IMR-90 (cell line): Measurements from ENCODE around the gene CAPN7. TPM values are rescaled to one million over a fixed set of nuclear protein-coding genes. Genes with fewer than 3 reads are reported as not detected.

ENCODE experiments used
- ATAC-seq: fragments of 200-7000 bp; cut with Tn5 transposase; 2 replicates; pipeline ENCODE4 v1.9.1; 2020; ENCODE audit warnings: low read depth, mild to moderate bottlenecking, moderate library complexity
- BruUV-seq: library from RNA; stranded (reverse); fragments of 400-500 nt; replicated peaks from 2 replicates; lab custom pipeline; 2021; lab: Mats Ljungman, UMichigan
- CTCF ChIA-PET: fragments of 300-600 bp; formaldehyde crosslinking; extraction: SDS; loops from one replicate; lab custom pipeline; 2021; ENCODE audit warnings: antibody characterized with exemption; lab: Yijun Ruan, JAX
- POLR2A ChIA-PET: fragments of 300-600 bp; sonication (Branson Sonifier 250); formaldehyde crosslinking; loops from one replicate; lab custom pipeline; 2022; ENCODE audit warnings: antibody characterized with exemption; ENCODE audit not compliant: unreplicated experiment; lab: Charles Lee
- DNase-seq: peaks from one replicate; pipeline ENCODE4 v3.0.0; 2013
- H2AFZ ChIP-seq: replicated peaks from 2 replicates; pipeline ENCODE3; 2013; ENCODE audit warnings: low read length, mild to moderate bottlenecking; ENCODE audit not compliant: poor library complexity
- H2AK5ac ChIP-seq: 2 replicates; pipeline ENCODE4 v1.6.1; 2013; ENCODE audit warnings: low read depth, low read length, inconsistent platforms
- H2AK9ac ChIP-seq: replicated peaks from 2 replicates; pipeline ENCODE3; 2013; ENCODE audit warnings: mild to moderate bottlenecking, low read depth, low read length, moderate library complexity; ENCODE audit not compliant: poor library complexity
- H2BK120ac ChIP-seq: 2 replicates; pipeline ENCODE4 v1.6.1; 2013; ENCODE audit warnings: low read depth, low read length, inconsistent platforms
- H2BK15ac ChIP-seq: 3 replicates; pipeline ENCODE4 v1.6.1; 2013; ENCODE audit warnings: low read depth, low read length, inconsistent platforms
- H2BK20ac ChIP-seq: 2 replicates; pipeline ENCODE4 v1.6.1; 2013; ENCODE audit warnings: low read depth, mild to moderate bottlenecking, inconsistent platforms, low read length, moderate library complexity
- H2BK5ac ChIP-seq: 2 replicates; pipeline ENCODE4 v1.6.1; 2013; ENCODE audit warnings: mild to moderate bottlenecking, low read depth, low read length, inconsistent platforms; ENCODE audit not compliant: poor library complexity, severe bottlenecking
- H3K14ac ChIP-seq: replicated peaks from 2 replicates; pipeline ENCODE4 v1.6.1; 2013; ENCODE audit warnings: low read depth, low read length, inconsistent platforms
- H3K18ac ChIP-seq: 2 replicates; pipeline ENCODE4 v1.6.1; 2013; ENCODE audit warnings: low read depth, low read length, control low read depth
- H3K23ac ChIP-seq: 2 replicates; pipeline ENCODE4 v1.6.1; 2013; ENCODE audit warnings: low read depth, low read length, inconsistent platforms
- H3K27ac ChIP-seq: 2 replicates; pipeline ENCODE4 v1.5.1; 2013; ENCODE audit warnings: mild to moderate bottlenecking, control low read depth, low read length; ENCODE audit not compliant: insufficient read depth
- H3K27me3 ChIP-seq: 2 replicates; pipeline ENCODE4 v1.6.1; 2013; ENCODE audit warnings: low read length; ENCODE audit not compliant: control insufficient read depth, insufficient read depth
- H3K36me3 ChIP-seq: 2 replicates; pipeline ENCODE4 v1.6.1; 2013; ENCODE audit warnings: low read length, mixed read lengths; ENCODE audit not compliant: control insufficient read depth, insufficient read depth
- H3K4ac ChIP-seq: 2 replicates; pipeline ENCODE4 v1.6.1; 2013; ENCODE audit warnings: low read depth, low read length, inconsistent platforms
- H3K4me1 ChIP-seq: 2 replicates; pipeline ENCODE4 v1.6.1; 2013; ENCODE audit warnings: low read length, mixed read lengths; ENCODE audit not compliant: control insufficient read depth, insufficient read depth
- H3K4me2 ChIP-seq: 2 replicates; pipeline ENCODE4 v1.6.1; 2013; ENCODE audit warnings: low read depth, mild to moderate bottlenecking, control low read depth, low read length, moderate library complexity
- H3K4me3 ChIP-seq: 2 replicates; pipeline ENCODE4 v1.5.1; 2013; ENCODE audit warnings: low read depth, mild to moderate bottlenecking, control low read depth, low read length, moderate library complexity; ENCODE audit not compliant: insufficient read depth
- H3K56ac ChIP-seq: 2 replicates; pipeline ENCODE4 v1.6.1; 2013; ENCODE audit warnings: low read length, inconsistent platforms; ENCODE audit not compliant: insufficient read depth; ENCODE audit errors: extremely low read depth
- H3K79me1 ChIP-seq, 2 experiments: 2 replicates each; pipeline ENCODE4 v1.6.1; 2013; ENCODE audit warnings: low read length in 2 of 2, inconsistent platforms in 1 of 2, low read depth in 1 of 2
- H3K9ac ChIP-seq: 2 replicates; pipeline ENCODE4 v1.6.1; 2013; ENCODE audit warnings: low read depth, low read length, control low read depth
- H3K9me1 ChIP-seq: 2 replicates; pipeline ENCODE4 v1.6.1; 2013; ENCODE audit warnings: low read length, inconsistent platforms; ENCODE audit not compliant: insufficient read depth
- H3K9me3 ChIP-seq: 2 replicates; pipeline ENCODE4 v1.6.1; 2013; ENCODE audit warnings: low read length; ENCODE audit not compliant: control insufficient read depth, insufficient read depth
- H4K20me1 ChIP-seq: 2 replicates; pipeline ENCODE4 v1.6.1; 2013; ENCODE audit warnings: low read length, inconsistent platforms; ENCODE audit not compliant: insufficient read depth
- H4K5ac ChIP-seq: 2 replicates; pipeline ENCODE4 v1.6.1; 2013; ENCODE audit warnings: mild to moderate bottlenecking, low read depth, low read length, control low read depth
- H4K8ac ChIP-seq, 2 experiments: 2 replicates each; pipeline ENCODE4 v1.6.1; 2013; ENCODE audit warnings: low read depth in 2 of 2, low read length in 2 of 2, control low read depth in 1 of 2, inconsistent platforms in 1 of 2
- H4K91ac ChIP-seq: 2 replicates; pipeline ENCODE4 v1.6.1; 2013; ENCODE audit warnings: low read depth, low read length, inconsistent platforms; ENCODE audit not compliant: insufficient read depth
- BHLHE40 ChIP-seq: fragments of 150-350 bp; IDR thresholded peaks from 2 replicates; pipeline ENCODE4 v1.6.1; 2016; ENCODE audit warnings: mild to moderate bottlenecking, low read depth, low read length
- CHD1 ChIP-seq: IDR thresholded peaks from 2 replicates; pipeline ENCODE4 v1.6.1; 2012; ENCODE audit warnings: low read depth, low read length, improper control_type of control experiment
- MXI1 ChIP-seq: IDR thresholded peaks from 2 replicates; pipeline ENCODE4 v1.6.1; 2012; ENCODE audit warnings: low read depth, mild to moderate bottlenecking, low read length, moderate library complexity, borderline replicate concordance
- NFE2L2 ChIP-seq: fragments of 150-350 bp; IDR thresholded peaks from 2 replicates; pipeline ENCODE4 v1.6.1; 2016; ENCODE audit warnings: low read depth, mild to moderate bottlenecking, low read length
- POLR2A ChIP-seq: IDR thresholded peaks from 2 replicates; pipeline ENCODE4 v1.6.1; 2012; ENCODE audit warnings: mild to moderate bottlenecking, low read depth, low read length
- RCOR1 ChIP-seq: IDR thresholded peaks from 2 replicates; pipeline ENCODE4 v1.6.1; 2012; ENCODE audit warnings: mild to moderate bottlenecking, low read length, improper control_type of control experiment; ENCODE audit not compliant: insufficient replicate concordance
- WGBS, 2 experiments: methylation state at CpG; one replicate each; pipeline versions ENCODE4 v1.1.5 to v1.1.7; 2013; ENCODE audit warnings: missing lambda C conversion rate in 2 of 2; ENCODE audit not compliant: insufficient read length in 1 of 2; ENCODE audit errors: extremely low coverage in 2 of 2; 5-methylcytosine and 5-hydroxymethylcytosine counted together
- dilution Hi-C: fragments of 300-500 bp; cut with HindIII; formaldehyde crosslinking; loops from one replicate; pipeline ENCODE4 v1.14.3; 2018; ENCODE audit warnings: low sequenced_read_pairs; ENCODE audit not compliant: unreplicated experiment
- in situ Hi-C: fragments of 300-500 bp; cut with MboI; formaldehyde crosslinking; loops from 3 replicates; pipeline ENCODE4 v1.14.3; 2019; ENCODE audit warnings: low sequenced_read_pairs, inconsistent platforms, mixed read lengths
- intact Hi-C: fragments of 100-400 bp; cut with micrococcal nuclease; formaldehyde crosslinking; loops from 2 replicates; pipeline ENCODE4 v1.10.0; 2022
- polyA plus RNA-seq, 3 experiments: library from polyadenylated mRNA; depleted of rRNA; stranded (reverse); fragments of >200 nt; gene quantifications; 2 replicates each; pipeline ENCODE4 v1.2.3, GENCODE V29; 2012; ENCODE audit warnings: low replicate concordance in 1 of 3
- total RNA-seq: library from RNA; depleted of rRNA; stranded (reverse); fragments of >200 nt; gene quantifications from 2 replicates; pipeline ENCODE4 v1.2.3, GENCODE V29; 2012
- TF ChIP-seq, protein P1 (sequence below): conservative IDR thresholded peaks from 2 replicates; pipeline ENCODE4 v1.5.1; 2012; ENCODE audit warnings: mild to moderate bottlenecking, low read depth, low read length, improper control_type of control experiment
- TF ChIP-seq, protein P2 (sequence below): fragments of 150-350 bp; IDR thresholded peaks from 2 replicates; pipeline ENCODE4 v1.6.1; 2016; ENCODE audit warnings: low read depth, mild to moderate bottlenecking, low read length, moderate library complexity, borderline replicate concordance

Gene CAPN7
- total and polyA plus RNA-seq, 2 of the 4 experiments (the other 2 are of a cell fraction) = 14.5 to 21.3 TPM

GRCh38 chr3:15160662-15161061 lies 45.4 kb upstream of the CAPN7 start:
- in situ Hi-C loops = no loop called here
- Histone ChIP-seq H3K18ac (no peak overlapping the region), H3K14ac (no peak overlapping the region), H4K5ac (no peak overlapping the region), H2BK120ac (no peak overlapping the region), H2BK20ac (no peak overlapping the region), H3K56ac (no peak overlapping the region), H3K27ac (no peak overlapping the region), H4K91ac (no peak overlapping the region), H3K36me3 (no peaks in the 10 kb centered on the region), H3K79me1 (no peaks in the 10 kb centered on the region), H3K4me2 (no peak overlapping the region), H2AK5ac (no peak overlapping the region), H3K9me1 (no peaks in the 10 kb centered on the region), H3K9me3 (no peaks in the 10 kb centered on the region), H3K4me1 (no peaks in the 10 kb centered on the region), H3K27me3 (peaks cover 6% of the 10 kb centered on the region), H3K9ac (no peak overlapping the region), H3K4ac (no peak overlapping the region), H2AK9ac (no peak overlapping the region), H2AFZ (no peak overlapping the region), H4K20me1 (no peaks in the 10 kb centered on the region), H3K23ac (no peak overlapping the region), H2BK15ac (no peak overlapping the region), H4K8ac (no peak overlapping the region), H3K4me3 (no peak overlapping the region), H2BK5ac (no peak overlapping the region)
- ChIA-PET POLR2A (no interaction called here), CTCF (interaction anchor here (1.0 kb wide), 1 partner anchor 170 kb away, joined by 3 read pairs; no protein-coding TSS in a partner anchor)
- ATAC-seq (no peak), DNase-seq (no peak)
- no TSS peak for BruUV-seq
- no CpG with 5 or more reads among the region's 3 CpGs for WGBS, 2 experiments
- dilution Hi-C loops = no loop called here
- intact Hi-C loops = no loop called here
- no peak for TF ChIP-seq BHLHE40
- TF ChIP-seq POLR2A = no peak
- TF ChIP-seq RCOR1 = no peak
- no peak for TF ChIP-seq NFE2L2
- TF ChIP-seq, protein P1, sequence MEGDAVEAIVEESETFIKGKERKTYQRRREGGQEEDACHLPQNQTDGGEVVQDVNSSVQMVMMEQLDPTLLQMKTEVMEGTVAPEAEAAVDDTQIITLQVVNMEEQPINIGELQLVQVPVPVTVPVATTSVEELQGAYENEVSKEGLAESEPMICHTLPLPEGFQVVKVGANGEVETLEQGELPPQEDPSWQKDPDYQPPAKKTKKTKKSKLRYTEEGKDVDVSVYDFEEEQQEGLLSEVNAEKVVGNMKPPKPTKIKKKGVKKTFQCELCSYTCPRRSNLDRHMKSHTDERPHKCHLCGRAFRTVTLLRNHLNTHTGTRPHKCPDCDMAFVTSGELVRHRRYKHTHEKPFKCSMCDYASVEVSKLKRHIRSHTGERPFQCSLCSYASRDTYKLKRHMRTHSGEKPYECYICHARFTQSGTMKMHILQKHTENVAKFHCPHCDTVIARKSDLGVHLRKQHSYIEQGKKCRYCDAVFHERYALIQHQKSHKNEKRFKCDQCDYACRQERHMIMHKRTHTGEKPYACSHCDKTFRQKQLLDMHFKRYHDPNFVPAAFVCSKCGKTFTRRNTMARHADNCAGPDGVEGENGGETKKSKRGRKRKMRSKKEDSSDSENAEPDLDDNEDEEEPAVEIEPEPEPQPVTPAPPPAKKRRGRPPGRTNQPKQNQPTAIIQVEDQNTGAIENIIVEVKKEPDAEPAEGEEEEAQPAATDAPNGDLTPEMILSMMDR = no peak
- TF ChIP-seq, protein P2, sequence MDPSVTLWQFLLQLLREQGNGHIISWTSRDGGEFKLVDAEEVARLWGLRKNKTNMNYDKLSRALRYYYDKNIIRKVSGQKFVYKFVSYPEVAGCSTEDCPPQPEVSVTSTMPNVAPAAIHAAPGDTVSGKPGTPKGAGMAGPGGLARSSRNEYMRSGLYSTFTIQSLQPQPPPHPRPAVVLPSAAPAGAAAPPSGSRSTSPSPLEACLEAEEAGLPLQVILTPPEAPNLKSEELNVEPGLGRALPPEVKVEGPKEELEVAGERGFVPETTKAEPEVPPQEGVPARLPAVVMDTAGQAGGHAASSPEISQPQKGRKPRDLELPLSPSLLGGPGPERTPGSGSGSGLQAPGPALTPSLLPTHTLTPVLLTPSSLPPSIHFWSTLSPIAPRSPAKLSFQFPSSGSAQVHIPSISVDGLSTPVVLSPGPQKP = no peak
- no peak for TF ChIP-seq MXI1
- TF ChIP-seq CHD1 = no peak
